Ramos (cell line): Measurements from ENCODE around the gene TSPAN18.

ENCODE experiments used
- in situ Hi-C: fragments of 300-500 bp; cut with MboI; formaldehyde crosslinking; loops from one replicate; pipeline ENCODE4 v1.14.3; 2022; ENCODE audit warnings: low sequenced_read_pairs; ENCODE audit not compliant: unreplicated experiment

Gene TSPAN18

GRCh38 chr11:44726283-44727113 is at the start of gene TSPAN18:
TSS of gene TSPAN18 (plus strand) at chr11:44726962. CDS start at chr11:44906417, 179,455 bp downstream.
- in situ Hi-C loops, result no loop called here

- in situ Hi-C loops, result no loop called here
Observed at GRCh38 chr11:44680982-44681597, 45.7 kb upstream of the TSPAN18 start.

GRCh38 chr11:44681698-44682097 is 45.1 kb upstream of the TSPAN18 start:
- in situ Hi-C loops, result no loop called here

GRCh38 chr11:44684859-44685281 is 41.9 kb upstream of the TSPAN18 start:
- in situ Hi-C loops, result no loop called here

- in situ Hi-C loops, result no loop called here
Observed at GRCh38 chr11:44687388-44687787, 39.4 kb upstream of the TSPAN18 start.

GRCh38 chr11:44689265-44689664 is 37.5 kb upstream of the TSPAN18 start:
- in situ Hi-C loops, result no loop called here

GRCh38 chr11:44690651-44691050 is 36.1 kb upstream of the TSPAN18 start:
- in situ Hi-C loops, result no loop called here

GRCh38 chr11:44692460-44692859 is 34.3 kb upstream of the TSPAN18 start:
- in situ Hi-C loops, result no loop called here

GRCh38 chr11:44693654-44694119 is 33.1 kb upstream of the TSPAN18 start:
- in situ Hi-C loops, result no loop called here

- in situ Hi-C loops, result no loop called here
Observed at GRCh38 chr11:44694443-44694842, 32.3 kb upstream of the TSPAN18 start.

GRCh38 chr11:44695169-44695833 is 31.5 kb upstream of the TSPAN18 start:
- in situ Hi-C loops, result no loop called here

- in situ Hi-C loops, result no loop called here
Observed at GRCh38 chr11:44698252-44698912, 28.4 kb upstream of the TSPAN18 start.

GRCh38 chr11:44699497-44700408 is 27.0 kb upstream of the TSPAN18 start:
- in situ Hi-C loops, result no loop called here

GRCh38 chr11:44701276-44701675 is 25.5 kb upstream of the TSPAN18 start:
- in situ Hi-C loops, result no loop called here

- in situ Hi-C loops, result no loop called here
Observed at GRCh38 chr11:44702889-44703288, 23.9 kb upstream of the TSPAN18 start.

GRCh38 chr11:44707094-44707493 is 19.7 kb upstream of the TSPAN18 start:
- in situ Hi-C loops, result no loop called here

GRCh38 chr11:44708009-44708408 is 18.8 kb upstream of the TSPAN18 start:
- in situ Hi-C loops, result no loop called here

- in situ Hi-C loops, result no loop called here
Observed at GRCh38 chr11:44708523-44709280, 18.1 kb upstream of the TSPAN18 start.

GRCh38 chr11:44709281-44709562 is 17.5 kb upstream of the TSPAN18 start:
- in situ Hi-C loops, result no loop called here
